Measurements from ENCODE around the gene INSIG1.

- TF ChIP-seq EZH2 (IDR thresholded peaks at IDR 0.05; ENCODE audit: borderline replicate concordance, low read depth, low read length, poor library complexity, severe bottlenecking) = no peak
- TF ChIP-seq CTCF (conservative IDR thresholded peaks at IDR 0.05; ENCODE audit: low read depth, low read length) = no peak
Observed at GRCh38 chr7:155340071-155340531, 42.4 kb downstream of the INSIG1 start.
